GM12874 (cell line): Measurements from ENCODE around the gene CADPS.

Experiments
- TF ChIP-seq, protein P1 (sequence below): IDR thresholded peaks from 2 replicates; pipeline ENCODE4 v1.5.1; 2011; ENCODE audit warnings: low read depth, mild to moderate bottlenecking, control low read depth, low read length, moderate library complexity; ENCODE audit not compliant: insufficient read depth

Gene CADPS

DNA sequence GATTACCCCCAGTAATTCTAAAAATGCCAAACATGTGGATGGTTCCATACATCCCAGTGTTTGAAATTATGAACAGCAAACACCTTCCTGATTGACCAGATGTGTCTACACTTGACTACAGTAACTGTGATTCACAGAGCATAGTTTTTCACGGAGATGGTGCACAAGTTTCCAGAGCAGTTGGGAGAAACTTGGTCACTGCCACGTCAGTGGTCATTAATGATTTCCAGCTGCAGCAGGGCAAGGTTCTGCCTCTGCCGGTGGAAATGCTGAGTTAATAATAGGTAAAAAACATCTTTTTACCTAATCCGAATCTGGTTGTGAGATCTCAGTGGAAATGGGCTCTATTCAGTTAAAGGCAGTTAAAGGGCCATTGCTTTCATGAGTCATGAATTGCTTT, 347.7 kb downstream of the CADPS start:
- TF ChIP-seq, protein P1, sequence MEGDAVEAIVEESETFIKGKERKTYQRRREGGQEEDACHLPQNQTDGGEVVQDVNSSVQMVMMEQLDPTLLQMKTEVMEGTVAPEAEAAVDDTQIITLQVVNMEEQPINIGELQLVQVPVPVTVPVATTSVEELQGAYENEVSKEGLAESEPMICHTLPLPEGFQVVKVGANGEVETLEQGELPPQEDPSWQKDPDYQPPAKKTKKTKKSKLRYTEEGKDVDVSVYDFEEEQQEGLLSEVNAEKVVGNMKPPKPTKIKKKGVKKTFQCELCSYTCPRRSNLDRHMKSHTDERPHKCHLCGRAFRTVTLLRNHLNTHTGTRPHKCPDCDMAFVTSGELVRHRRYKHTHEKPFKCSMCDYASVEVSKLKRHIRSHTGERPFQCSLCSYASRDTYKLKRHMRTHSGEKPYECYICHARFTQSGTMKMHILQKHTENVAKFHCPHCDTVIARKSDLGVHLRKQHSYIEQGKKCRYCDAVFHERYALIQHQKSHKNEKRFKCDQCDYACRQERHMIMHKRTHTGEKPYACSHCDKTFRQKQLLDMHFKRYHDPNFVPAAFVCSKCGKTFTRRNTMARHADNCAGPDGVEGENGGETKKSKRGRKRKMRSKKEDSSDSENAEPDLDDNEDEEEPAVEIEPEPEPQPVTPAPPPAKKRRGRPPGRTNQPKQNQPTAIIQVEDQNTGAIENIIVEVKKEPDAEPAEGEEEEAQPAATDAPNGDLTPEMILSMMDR = no peak

GRCh38 chr3:62525281-62525680, 349.9 kb downstream of the CADPS start:
- TF ChIP-seq, protein P1 = no peak

DNA sequence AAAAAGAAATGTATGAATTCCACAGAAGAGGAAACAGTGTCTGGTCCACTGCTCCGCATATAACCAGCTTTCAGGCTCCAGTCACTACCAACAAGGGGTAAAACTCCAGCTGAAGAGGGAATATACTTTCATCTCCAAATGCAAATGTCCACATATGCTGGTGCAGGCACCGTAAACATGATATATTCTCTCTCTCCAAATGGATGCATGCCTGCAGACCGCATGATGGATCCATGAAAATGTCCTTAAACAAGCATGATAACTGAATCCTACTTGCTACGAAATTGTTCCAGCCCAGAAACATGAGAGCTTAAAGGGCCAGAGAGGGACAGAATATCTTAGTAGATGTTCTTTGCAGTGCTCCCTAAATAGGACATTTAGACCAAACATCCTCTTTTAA, 351.5 kb downstream of the CADPS start:
- TF ChIP-seq, protein P1 = no peak

DNA sequence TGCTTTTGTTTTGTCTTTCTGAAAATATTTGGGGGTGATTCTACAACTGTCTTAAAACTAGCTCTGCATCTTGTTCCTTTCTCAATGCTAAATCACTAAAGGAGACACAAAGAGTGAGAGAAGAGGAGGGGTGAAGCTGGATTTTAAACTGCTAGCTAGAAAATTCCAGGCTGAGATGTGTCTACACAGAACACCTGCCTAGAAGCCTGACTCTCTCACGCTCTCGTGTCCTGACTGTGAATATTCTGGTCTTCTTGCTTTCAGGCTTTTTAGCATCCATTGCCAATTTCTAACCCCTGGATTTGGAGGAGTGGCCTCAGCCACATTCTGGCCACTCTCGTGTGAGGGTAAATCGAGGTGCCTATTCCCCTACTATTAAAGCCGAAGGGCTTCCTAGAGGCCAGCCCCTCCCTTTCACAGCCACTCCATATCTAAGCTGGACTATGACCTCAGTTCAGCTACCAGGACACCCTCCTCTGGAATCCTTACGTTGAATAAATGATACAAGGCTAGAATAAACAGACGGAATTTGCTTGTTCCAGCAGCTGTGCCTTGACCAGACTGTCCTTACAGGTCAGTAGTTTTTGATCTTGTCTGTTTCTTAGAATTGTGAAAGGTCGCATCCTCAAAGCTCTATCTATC, 353.6 kb downstream of the CADPS start:
- TF ChIP-seq, protein P1 = no peak

DNA sequence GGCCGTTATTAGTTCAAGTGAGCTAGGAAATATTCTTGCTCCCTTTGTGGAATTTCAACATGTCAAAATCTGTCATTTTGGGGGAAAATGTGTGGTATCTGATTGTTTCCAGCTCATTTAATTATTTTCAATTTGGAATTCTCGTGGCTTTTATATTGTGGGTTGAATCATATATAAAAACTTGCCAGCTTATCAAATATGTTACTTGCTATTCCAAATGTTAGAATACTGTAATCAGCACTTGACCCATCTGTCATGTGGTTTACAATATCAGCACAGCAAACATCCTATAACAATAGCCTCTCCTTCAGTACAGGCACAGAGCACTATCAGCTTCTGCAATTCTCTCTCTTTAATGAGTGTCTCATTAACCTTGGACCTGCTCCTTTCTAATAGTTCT, 371.7 kb downstream of the CADPS start:
- TF ChIP-seq, protein P1 = no peak

- TF ChIP-seq, protein P1 = no peak
Observed at GRCh38 chr3:62502315-62503300, 372.6 kb downstream of the CADPS start.

- TF ChIP-seq, protein P1 = no peak
Observed at GRCh38 chr3:62501289-62501668, 373.9 kb downstream of the CADPS start.
